Renal cortex interstitium (tissue), 11 donors: Measurements from ENCODE around the gene TMEM171. TPM values are rescaled to one million over a fixed set of nuclear protein-coding genes. Genes with fewer than 3 reads are reported as not detected.

Experiments
- DNase-seq, 11 donors: peaks; one replicate each; pipeline ENCODE4 v3.0.0-alpha.2; 2013; ENCODE audit warnings: low read depth in 9 of 11, low spot score in 4 of 11; ENCODE audit errors: extremely low read depth in 1 of 11
- polyA plus RNA-seq, 3 donors: library from polyadenylated mRNA; unstranded; fragments of 120-200 nt; gene quantifications; one replicate each; pipeline ENCODE4 v1.2.1, GENCODE V29; 2013; ENCODE audit not compliant: insufficient read length in 3 of 3

The TMEM171 gene
- polyA plus RNA-seq, 3 donors: 4.4 to 9.1 (median 5.9) TPM

DNA sequence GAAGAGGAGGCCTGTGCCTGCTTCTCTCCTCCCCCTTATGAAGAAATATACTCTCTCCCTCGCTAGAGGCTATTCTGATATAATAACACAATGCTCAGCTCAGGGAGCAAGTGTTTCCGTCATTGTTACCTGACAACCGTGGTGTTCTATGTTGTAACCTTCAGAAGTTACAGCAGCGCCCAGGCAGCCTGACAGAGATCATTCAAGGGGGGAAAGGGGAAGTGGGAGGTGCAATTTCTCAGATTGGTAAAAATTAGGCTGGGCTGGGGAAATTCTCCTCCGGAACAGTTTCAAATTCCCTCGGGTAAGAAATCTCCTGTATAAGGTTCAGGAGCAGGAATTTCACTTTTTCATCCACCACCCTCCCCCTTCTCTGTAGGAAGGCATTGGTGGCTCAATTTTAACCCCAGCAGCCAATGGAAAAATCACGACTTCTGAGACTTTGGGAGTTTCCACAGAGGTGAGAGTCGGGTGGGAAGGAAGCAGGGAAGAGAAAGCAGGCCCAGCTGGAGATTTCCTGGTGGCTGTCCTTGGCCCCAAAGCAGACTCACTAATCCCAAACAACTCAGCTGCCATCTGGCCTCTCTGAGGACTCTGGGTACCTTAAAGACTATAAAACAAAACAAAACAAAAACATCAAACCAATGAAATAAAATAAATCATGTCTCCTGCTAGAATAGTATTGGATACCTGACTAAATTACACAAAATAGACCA, 53.9 kb downstream of the TMEM171 start:
- no peak for DNase-seq

DNA sequence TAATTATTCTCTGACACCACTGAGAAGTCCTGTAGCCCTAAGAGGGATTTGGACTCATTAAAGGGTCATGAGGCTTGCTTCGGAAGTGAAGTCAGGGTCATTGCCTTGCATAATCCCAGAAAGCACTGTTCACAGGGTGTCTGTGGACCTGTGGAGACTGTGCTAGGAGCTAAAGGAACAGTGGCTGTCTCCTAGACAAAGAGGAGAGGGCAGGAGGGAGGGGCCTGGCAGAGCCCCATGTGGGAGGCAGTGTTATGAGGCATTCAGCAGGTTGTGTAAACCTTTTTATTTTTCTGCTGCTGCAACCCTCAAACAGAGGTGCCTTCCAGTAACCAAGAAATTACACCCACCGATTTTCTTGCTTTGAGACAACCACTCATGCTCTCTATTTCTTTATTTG, 55.9 kb downstream of the TMEM171 start:
- DNase-seq: no peak

DNA sequence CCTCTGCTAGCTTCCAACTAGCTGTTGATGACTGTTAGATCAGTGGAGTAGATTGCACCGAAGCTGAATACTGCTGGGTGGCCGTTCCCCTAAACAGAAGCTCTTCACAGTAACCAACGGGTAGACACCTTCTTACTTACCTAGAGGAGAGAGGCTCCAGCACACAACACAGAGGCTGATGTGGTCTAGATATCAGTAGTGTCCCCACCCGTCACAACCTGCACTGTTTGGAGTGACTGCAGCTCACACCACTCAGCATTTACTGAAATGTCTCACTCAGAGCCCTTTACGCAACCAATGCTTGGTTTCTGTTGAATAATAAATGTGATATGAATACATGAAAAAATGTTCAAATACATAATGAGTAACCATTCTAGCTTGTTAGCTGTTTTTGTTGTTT, 57.9 kb downstream of the TMEM171 start:
- DNase-seq: no peak

DNA sequence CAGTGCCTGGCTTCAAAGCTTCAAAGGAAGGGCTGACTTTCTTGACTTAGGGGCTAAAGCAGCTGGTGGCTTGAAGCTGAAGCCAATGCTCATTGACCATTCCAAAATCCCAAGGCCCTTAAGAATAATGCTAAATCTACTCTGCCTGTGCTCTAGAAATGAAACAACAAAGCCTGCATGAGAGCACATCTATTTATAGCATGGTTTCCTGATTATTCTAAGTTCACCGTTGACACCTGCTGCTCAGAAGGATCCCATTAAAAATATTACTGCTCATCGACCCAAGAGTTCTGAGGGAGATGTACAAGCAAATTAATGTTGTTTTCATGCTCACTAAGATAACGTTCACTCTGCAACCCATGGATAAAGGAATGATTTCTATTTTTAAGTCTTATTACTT, 59.4 kb downstream of the TMEM171 start:
- DNase-seq: no peak

DNA sequence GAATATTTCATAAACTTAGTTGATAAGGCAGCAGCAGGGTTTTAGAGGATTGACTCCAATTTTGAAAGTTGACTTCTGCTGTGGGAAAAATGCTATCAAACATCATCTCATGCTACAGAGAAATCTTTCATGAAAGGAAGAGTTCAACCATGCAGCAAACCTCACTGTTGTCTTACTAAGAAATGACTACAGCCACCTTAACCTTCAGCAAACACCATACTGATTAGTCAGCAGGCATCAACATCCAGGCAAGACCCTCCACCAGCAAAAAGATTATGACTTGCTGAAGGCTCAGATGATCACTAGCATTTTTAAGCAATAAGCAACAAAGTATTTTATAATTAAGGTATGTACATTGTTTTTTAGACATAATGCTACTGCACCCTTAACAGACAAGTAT, 60.2 kb downstream of the TMEM171 start:
- no peak for DNase-seq

Other genes starting within 250 kb of the TMEM171 start
- gene FCHO2, start 164.5 kb upstream of the TMEM171 start, polyA plus RNA-seq: 10 to 100 TPM; 25.3 to 34.8 (median 31.7) TPM
- 10 to 100 TPM; 17.1 to 22.8 (median 17.2) TPM for gene TMEM174, start 52.6 kb downstream of the TMEM171 start, polyA plus RNA-seq